DND-41 (cell line): ENCODE data around the gene MMEL1.
"Not testable (repeated sequence)": the region's sequence is repeated elsewhere in the genome, so short reads cannot be mapped to it uniquely, and the experiment has no call there.

ENCODE experiments used
- ATAC-seq: fragments of 200-7000 bp; cut with Tn5 transposase; 3 replicates; pipeline ENCODE4 v1.9.1; 2021; ENCODE audit warnings: low read depth; ENCODE audit not compliant: insufficient read depth
- DNase-seq: peaks from one replicate; pipeline ENCODE4 v3.0.0-alpha.2; 2020
- H2AFZ ChIP-seq: 2 replicates; pipeline ENCODE4 v1.6.0; 2012; ENCODE audit warnings: low read depth, low read length
- H3K27ac ChIP-seq: 2 replicates; pipeline ENCODE4 v1.5.1; 2012; ENCODE audit warnings: low read length, inconsistent platforms
- H3K27me3 ChIP-seq: fragments of 200-600 bp; sonication (generic); 2 replicates; pipeline ENCODE4 v1.6.0; 2012; ENCODE audit warnings: low read length, mild to moderate bottlenecking, inconsistent platforms; ENCODE audit not compliant: insufficient read depth, poor library complexity
- H3K36me3 ChIP-seq: 2 replicates; pipeline ENCODE4 v1.5.1; 2012; ENCODE audit warnings: low read length, inconsistent platforms; ENCODE audit not compliant: insufficient read depth
- H3K4me1 ChIP-seq: 2 replicates; pipeline ENCODE4 v1.5.1; 2012; ENCODE audit warnings: mild to moderate bottlenecking, low read length; ENCODE audit not compliant: insufficient read depth
- H3K4me2 ChIP-seq: 2 replicates; pipeline ENCODE4 v1.6.0; 2012; ENCODE audit warnings: mild to moderate bottlenecking, moderate library complexity, low read length, inconsistent platforms; ENCODE audit not compliant: insufficient read depth
- H3K4me3 ChIP-seq, 2 experiments: fragments of 200-600 bp in 1 of 2; shearing (Covaris generic) in 1 of 2; 2 replicates each; pipeline ENCODE4 v1.5.1; 2012 to 2016; ENCODE audit warnings: inconsistent platforms in 2 of 2, low read length in 2 of 2, mild to moderate bottlenecking in 2 of 2, low read depth in 1 of 2, moderate library complexity in 1 of 2
- H3K79me2 ChIP-seq: 2 replicates; pipeline ENCODE4 v1.6.0; 2012; ENCODE audit warnings: low read length, inconsistent platforms; ENCODE audit not compliant: insufficient read depth
- H3K9ac ChIP-seq: 2 replicates; pipeline ENCODE4 v1.6.0; 2012; ENCODE audit warnings: low read depth, mild to moderate bottlenecking, inconsistent platforms, low read length, moderate library complexity
- H3K9me3 ChIP-seq: 2 replicates; pipeline ENCODE4 v1.5.1; 2012; ENCODE audit warnings: low read length, moderate library complexity, mild to moderate bottlenecking, inconsistent platforms; ENCODE audit not compliant: insufficient read depth, severe bottlenecking
- H4K20me1 ChIP-seq: 2 replicates; pipeline ENCODE4 v1.6.0; 2012; ENCODE audit warnings: low read length; ENCODE audit not compliant: insufficient read depth
- EZH2 ChIP-seq: IDR thresholded peaks from 3 replicates; pipeline ENCODE4 v1.6.1; 2012; ENCODE audit warnings: borderline replicate concordance, low read depth, mild to moderate bottlenecking, moderate library complexity, low read length, inconsistent platforms; ENCODE audit not compliant: severe bottlenecking
- TF ChIP-seq, protein P1 (sequence below): IDR thresholded peaks from 2 replicates; pipeline ENCODE4 v1.5.1; 2012; ENCODE audit warnings: borderline replicate concordance, low read length, moderate library complexity, mild to moderate bottlenecking; ENCODE audit not compliant: poor library complexity, severe bottlenecking; ENCODE audit errors: extremely low read depth

MMEL1 gene, protein sequence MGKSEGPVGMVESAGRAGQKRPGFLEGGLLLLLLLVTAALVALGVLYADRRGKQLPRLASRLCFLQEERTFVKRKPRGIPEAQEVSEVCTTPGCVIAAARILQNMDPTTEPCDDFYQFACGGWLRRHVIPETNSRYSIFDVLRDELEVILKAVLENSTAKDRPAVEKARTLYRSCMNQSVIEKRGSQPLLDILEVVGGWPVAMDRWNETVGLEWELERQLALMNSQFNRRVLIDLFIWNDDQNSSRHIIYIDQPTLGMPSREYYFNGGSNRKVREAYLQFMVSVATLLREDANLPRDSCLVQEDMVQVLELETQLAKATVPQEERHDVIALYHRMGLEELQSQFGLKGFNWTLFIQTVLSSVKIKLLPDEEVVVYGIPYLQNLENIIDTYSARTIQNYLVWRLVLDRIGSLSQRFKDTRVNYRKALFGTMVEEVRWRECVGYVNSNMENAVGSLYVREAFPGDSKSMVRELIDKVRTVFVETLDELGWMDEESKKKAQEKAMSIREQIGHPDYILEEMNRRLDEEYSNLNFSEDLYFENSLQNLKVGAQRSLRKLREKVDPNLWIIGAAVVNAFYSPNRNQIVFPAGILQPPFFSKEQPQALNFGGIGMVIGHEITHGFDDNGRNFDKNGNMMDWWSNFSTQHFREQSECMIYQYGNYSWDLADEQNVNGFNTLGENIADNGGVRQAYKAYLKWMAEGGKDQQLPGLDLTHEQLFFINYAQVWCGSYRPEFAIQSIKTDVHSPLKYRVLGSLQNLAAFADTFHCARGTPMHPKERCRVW

DNA sequence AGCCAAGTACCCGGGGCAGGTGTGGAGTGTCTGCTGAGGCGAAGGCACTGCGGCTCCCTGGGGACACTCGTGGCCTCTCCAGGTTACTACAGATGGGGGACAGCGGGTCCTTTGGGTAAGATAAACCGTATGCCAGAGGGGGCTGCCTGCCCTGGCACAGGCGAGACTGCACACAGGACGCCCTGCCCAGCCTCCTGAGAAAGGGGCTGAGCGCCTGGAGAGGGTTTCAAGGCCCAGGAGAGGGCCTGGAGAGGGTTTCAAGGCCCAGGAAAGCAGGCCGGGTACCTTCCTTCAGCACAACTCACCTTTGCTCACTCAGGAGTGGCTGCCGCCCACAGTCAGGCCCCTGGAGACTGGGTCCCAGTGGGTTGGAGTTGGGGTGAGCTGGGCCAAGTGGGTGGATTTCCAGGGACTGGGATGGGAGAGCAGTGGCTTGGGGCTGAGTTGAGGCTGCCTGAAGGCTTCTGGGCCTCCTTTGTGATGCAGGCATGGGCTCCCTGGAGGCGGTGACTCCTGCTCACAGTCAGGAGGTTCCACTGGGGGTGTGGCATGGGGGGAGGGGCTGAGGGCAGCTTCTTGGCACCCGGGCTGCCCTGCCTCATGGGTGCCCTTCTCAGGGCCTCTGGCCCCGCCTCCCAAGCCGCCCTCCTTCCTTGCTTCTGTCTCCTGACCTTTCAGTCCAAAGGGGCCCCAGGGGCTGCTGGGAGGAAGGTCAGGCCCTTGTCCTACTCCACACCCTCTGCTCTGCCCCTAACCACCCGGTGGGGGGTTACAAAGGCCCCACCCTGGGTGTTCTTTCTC is at the start of gene MMEL1:
MMEL1 (minus strand) TSS at position 456 of the 801 bp plus-strand sequence. CDS start 3,532 bp downstream, outside the sequence.
- no peak within 1 kb of the TSS for H2AFZ ChIP-seq
- ATAC-seq (no peak), DNase-seq (no peak)
- no peak within 1 kb of the TSS for H3K4me2 ChIP-seq
- no peaks in the 10 kb centered on the region for H3K4me1 ChIP-seq
- H3K9me3 ChIP-seq = peaks cover 22% of the 10 kb centered on the region
- H3K4me3 ChIP-seq = no peak within 1 kb of the TSS
- no peaks in the 10 kb centered on the region for H3K27me3 ChIP-seq
- no peak within 1 kb of the TSS for H3K9ac ChIP-seq
- H3K36me3 ChIP-seq = no peaks in the 10 kb centered on the region
- H3K79me2 ChIP-seq = no peaks in the 10 kb centered on the region
- H4K20me1 ChIP-seq = no peaks in the 10 kb centered on the region
- H3K27ac ChIP-seq = no peak within 1 kb of the TSS
- TF ChIP-seq EZH2 = no peak
- TF ChIP-seq, protein P1, sequence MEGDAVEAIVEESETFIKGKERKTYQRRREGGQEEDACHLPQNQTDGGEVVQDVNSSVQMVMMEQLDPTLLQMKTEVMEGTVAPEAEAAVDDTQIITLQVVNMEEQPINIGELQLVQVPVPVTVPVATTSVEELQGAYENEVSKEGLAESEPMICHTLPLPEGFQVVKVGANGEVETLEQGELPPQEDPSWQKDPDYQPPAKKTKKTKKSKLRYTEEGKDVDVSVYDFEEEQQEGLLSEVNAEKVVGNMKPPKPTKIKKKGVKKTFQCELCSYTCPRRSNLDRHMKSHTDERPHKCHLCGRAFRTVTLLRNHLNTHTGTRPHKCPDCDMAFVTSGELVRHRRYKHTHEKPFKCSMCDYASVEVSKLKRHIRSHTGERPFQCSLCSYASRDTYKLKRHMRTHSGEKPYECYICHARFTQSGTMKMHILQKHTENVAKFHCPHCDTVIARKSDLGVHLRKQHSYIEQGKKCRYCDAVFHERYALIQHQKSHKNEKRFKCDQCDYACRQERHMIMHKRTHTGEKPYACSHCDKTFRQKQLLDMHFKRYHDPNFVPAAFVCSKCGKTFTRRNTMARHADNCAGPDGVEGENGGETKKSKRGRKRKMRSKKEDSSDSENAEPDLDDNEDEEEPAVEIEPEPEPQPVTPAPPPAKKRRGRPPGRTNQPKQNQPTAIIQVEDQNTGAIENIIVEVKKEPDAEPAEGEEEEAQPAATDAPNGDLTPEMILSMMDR = no peak

DNA sequence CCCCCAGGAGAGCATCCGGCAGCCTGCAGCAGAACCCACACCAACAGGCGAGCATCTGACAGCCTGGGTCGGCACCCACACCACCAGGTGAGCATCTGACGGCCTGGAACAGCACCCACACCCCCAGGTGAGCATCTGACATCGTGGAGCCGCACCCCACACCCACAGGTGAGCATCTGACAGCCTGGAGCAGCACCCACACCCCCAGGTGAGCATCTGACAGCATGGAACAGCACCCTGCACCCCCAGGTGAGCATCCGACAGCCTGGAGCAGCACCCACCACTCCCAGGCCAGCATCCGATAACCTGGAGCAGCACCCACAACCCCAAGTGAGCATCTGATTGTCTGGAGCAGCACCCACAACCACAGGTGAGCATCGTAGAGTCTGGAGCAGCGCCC is 43.9 kb upstream of the MMEL1 start:
- not testable (repeated sequence) for H3K9ac ChIP-seq, H3K4me1 ChIP-seq, DNase-seq, H2AFZ ChIP-seq, H4K20me1 ChIP-seq, ATAC-seq, H3K27ac ChIP-seq, H3K79me2 ChIP-seq, H3K4me2 ChIP-seq, H3K9me3 ChIP-seq, H3K36me3 ChIP-seq, H3K27me3 ChIP-seq, H3K4me3 ChIP-seq

DNA sequence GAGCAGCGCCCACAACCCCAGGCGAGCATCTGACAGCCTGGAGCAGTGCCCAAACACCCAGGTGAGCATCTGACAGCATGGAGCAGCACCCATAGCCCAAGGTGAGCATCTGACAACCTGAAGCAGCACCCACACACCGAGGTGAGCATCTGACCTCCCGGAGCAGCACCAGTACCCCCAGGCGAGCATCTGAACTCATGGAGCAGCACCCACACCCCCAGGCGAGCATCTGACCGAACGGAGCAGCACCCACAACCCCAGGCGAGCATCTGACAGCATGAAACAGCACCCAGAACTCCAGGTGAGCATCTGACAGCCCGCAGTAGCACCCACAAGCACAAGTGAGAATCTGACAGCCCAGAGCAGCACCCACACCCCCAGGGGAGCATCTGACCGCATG is 38.8 kb upstream of the MMEL1 start:
- not testable (repeated sequence) for H4K20me1 ChIP-seq, H3K4me2 ChIP-seq, H3K36me3 ChIP-seq, H3K27me3 ChIP-seq, H3K27ac ChIP-seq, DNase-seq, H2AFZ ChIP-seq, H3K4me3 ChIP-seq, H3K9ac ChIP-seq, H3K4me1 ChIP-seq, ATAC-seq, H3K79me2 ChIP-seq, H3K9me3 ChIP-seq

DNA sequence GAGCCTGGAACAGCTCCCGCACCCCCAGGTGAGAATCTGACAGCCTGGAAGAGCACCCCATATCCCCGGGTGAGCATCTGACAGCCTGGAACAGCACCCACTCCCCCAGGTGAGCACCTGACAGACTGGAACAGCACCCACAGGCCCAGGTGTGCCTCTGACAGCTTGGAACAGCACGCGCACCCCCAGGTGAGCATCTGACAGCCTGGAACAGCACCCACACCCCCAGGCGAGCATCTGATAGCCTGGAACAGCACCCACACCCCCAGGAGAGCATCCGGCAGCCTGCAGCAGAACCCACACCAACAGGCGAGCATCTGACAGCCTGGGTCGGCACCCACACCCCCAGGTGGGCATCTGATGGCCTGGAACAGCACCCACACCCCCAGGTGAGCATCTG is 27.0 kb upstream of the MMEL1 start:
- H3K27me3 ChIP-seq, DNase-seq, H3K27ac ChIP-seq, H4K20me1 ChIP-seq, H3K4me3 ChIP-seq, H3K4me1 ChIP-seq, H3K79me2 ChIP-seq, H3K9ac ChIP-seq, H2AFZ ChIP-seq, ATAC-seq, H3K4me2 ChIP-seq, H3K9me3 ChIP-seq, H3K36me3 ChIP-seq: not testable (repeated sequence)

DNA sequence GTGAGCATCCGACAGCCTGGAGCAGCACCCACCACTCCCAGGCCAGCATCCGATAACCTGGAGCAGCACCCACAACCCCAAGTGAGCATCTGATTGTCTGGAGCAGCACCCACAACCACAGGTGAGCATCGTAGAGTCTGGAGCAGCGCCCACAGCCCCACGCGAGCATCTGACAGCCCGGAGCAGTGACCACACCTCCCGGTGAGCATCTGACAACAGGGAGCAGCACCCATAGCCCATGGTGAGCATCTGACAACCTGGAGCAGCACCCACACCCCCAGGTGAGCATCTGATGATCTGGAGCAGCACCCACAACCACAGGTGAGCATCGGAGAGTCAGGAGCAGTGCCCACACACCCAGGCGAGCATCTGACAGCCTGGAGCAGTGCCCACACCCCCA is 25.1 kb upstream of the MMEL1 start:
- ATAC-seq = not testable (repeated sequence)

DNA sequence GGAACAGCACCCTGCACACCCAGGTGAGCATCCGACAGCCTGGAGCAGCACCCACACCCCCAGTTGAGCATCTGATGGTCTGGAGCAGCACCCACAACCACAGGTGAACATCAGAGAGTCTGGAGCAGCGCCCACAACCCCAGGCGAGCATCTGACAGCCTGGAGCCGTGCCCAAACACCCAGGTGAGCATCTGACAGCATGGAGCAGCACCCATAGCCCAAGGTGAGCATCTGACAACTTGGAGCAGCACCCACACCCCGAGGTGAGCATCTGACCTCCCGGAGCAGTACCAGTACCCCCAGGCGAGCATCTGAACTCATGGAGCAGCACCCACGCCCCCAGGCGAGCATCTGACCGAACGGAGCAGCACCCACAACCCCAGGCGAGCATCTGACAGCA is 24.3 kb upstream of the MMEL1 start:
- H3K36me3 ChIP-seq, ATAC-seq, H3K27ac ChIP-seq, DNase-seq, H3K9ac ChIP-seq, H3K4me2 ChIP-seq, H3K9me3 ChIP-seq, H3K79me2 ChIP-seq, H3K4me1 ChIP-seq, H2AFZ ChIP-seq, H3K27me3 ChIP-seq, H3K4me3 ChIP-seq: not testable (repeated sequence)
- H4K20me1 ChIP-seq = peaks cover 30% of the 10 kb centered on the region

More for the DNA sequence above, 25.1 kb upstream of the MMEL1 start:
- peaks cover 25% of the 10 kb centered on the region for H4K20me1 ChIP-seq
- not testable (repeated sequence) for H3K27me3 ChIP-seq, H3K36me3 ChIP-seq, H3K27ac ChIP-seq, H3K4me1 ChIP-seq, H2AFZ ChIP-seq, H3K4me3 ChIP-seq, H3K4me2 ChIP-seq, H3K79me2 ChIP-seq, DNase-seq, H3K9me3 ChIP-seq, H3K9ac ChIP-seq
